Neuronal stem cell (in vitro differentiated cells): ENCODE data around the gene APRT.

ENCODE experiments used
- DNase-seq: peaks from one replicate; pipeline ENCODE4 v3.0.0-alpha.2; 2013; ENCODE audit warnings: low spot score
- H2AFZ ChIP-seq: one replicate; pipeline ENCODE4 v1.6.1; 2013; ENCODE audit warnings: mild to moderate bottlenecking, low read length, inconsistent platforms
- H2AK5ac ChIP-seq: 2 replicates; pipeline ENCODE4 v1.6.1; 2013; ENCODE audit warnings: low read depth, mild to moderate bottlenecking, inconsistent platforms, low read length, moderate library complexity, mixed read lengths
- H2BK120ac ChIP-seq: 2 replicates; pipeline ENCODE4 v1.6.1; 2013; ENCODE audit warnings: low read depth, mild to moderate bottlenecking, inconsistent platforms, low read length, moderate library complexity, mixed read lengths
- H2BK12ac ChIP-seq: one replicate; pipeline ENCODE4 v1.6.1; 2013; ENCODE audit warnings: low read length, inconsistent platforms
- H2BK15ac ChIP-seq: 2 replicates; pipeline ENCODE4 v1.6.1; 2013; ENCODE audit warnings: mild to moderate bottlenecking, low read length, inconsistent platforms, mixed read lengths
- H2BK5ac ChIP-seq: one replicate; pipeline ENCODE4 v1.6.1; 2013; ENCODE audit warnings: inconsistent platforms, mild to moderate bottlenecking, low read length, moderate library complexity
- H3K14ac ChIP-seq: one replicate; pipeline ENCODE4 v1.6.1; 2013; ENCODE audit warnings: low read length, inconsistent platforms
- H3K18ac ChIP-seq: 2 replicates; pipeline ENCODE4 v1.6.1; 2013; ENCODE audit warnings: low read length, inconsistent platforms
- H3K23ac ChIP-seq: 2 replicates; pipeline ENCODE4 v1.6.1; 2013; ENCODE audit warnings: low read depth, mild to moderate bottlenecking, mixed read lengths, low read length, inconsistent platforms; ENCODE audit not compliant: poor library complexity
- H3K27ac ChIP-seq: replicated peaks from 3 replicates; pipeline ENCODE4 v1.5.1; 2013; ENCODE audit warnings: low read length, inconsistent platforms
- H3K27me3 ChIP-seq, 3 experiments: 2 replicates each; pipeline ENCODE4 v1.6.1; 2013; ENCODE audit warnings: low read length in 3 of 3, mild to moderate bottlenecking in 2 of 3, inconsistent platforms in 1 of 3, low read depth in 1 of 3, mixed read lengths in 1 of 3, moderate library complexity in 1 of 3; ENCODE audit not compliant: control insufficient read depth in 3 of 3, insufficient read depth in 3 of 3
- H3K36me3 ChIP-seq, 2 donors: replicated peaks in 1 of 2; 2 replicates each; pipeline ENCODE4 v1.6.1; 2013; ENCODE audit warnings: low read length in 2 of 2; ENCODE audit not compliant: control insufficient read depth in 2 of 2, insufficient read depth in 2 of 2
- H3K4ac ChIP-seq: 2 replicates; pipeline ENCODE4 v1.6.1; 2013; ENCODE audit warnings: inconsistent platforms, mild to moderate bottlenecking, low read length, moderate library complexity
- H3K4me1 ChIP-seq, 2 donors: 1 replicate in 1 of 2; 2 replicates in 1 of 2; pipeline ENCODE4 v1.6.1; 2013; ENCODE audit warnings: low read length in 2 of 2, low read depth in 1 of 2; ENCODE audit not compliant: control insufficient read depth in 2 of 2, insufficient read depth in 1 of 2
- H3K4me2 ChIP-seq: one replicate; pipeline ENCODE4 v1.6.1; 2013; ENCODE audit warnings: mild to moderate bottlenecking, low read length, inconsistent platforms; ENCODE audit not compliant: insufficient read depth, poor library complexity, severe bottlenecking
- H3K4me3 ChIP-seq, 2 donors: 2 replicates each; pipeline ENCODE4 v1.5.1; 2013; ENCODE audit warnings: low read length in 2 of 2, mild to moderate bottlenecking in 2 of 2, inconsistent platforms in 1 of 2, moderate library complexity in 1 of 2
- H3K79me1 ChIP-seq: one replicate; pipeline ENCODE4 v1.6.1; 2013; ENCODE audit warnings: low read depth, mild to moderate bottlenecking, inconsistent platforms, low read length, moderate library complexity
- H3K9ac ChIP-seq: one replicate; pipeline ENCODE4 v1.6.1; 2013; ENCODE audit warnings: mild to moderate bottlenecking, low read depth, low read length, inconsistent platforms; ENCODE audit not compliant: poor library complexity
- H3K9me3 ChIP-seq, 2 donors: replicated peaks in 1 of 2; 2 replicates each; pipeline versions ENCODE3 to v1.6.1; 2013; ENCODE audit warnings: low read length in 2 of 2, mild to moderate bottlenecking in 2 of 2, inconsistent platforms in 1 of 2, low read depth in 1 of 2, mixed read lengths in 1 of 2, moderate library complexity in 1 of 2; ENCODE audit not compliant: control insufficient read depth in 2 of 2, insufficient read depth in 1 of 2
- H4K8ac ChIP-seq: one replicate; pipeline ENCODE4 v1.6.1; 2013; ENCODE audit warnings: low read depth, mild to moderate bottlenecking, inconsistent platforms, low read length, moderate library complexity
- H4K91ac ChIP-seq: one replicate; pipeline ENCODE4 v1.6.1; 2013; ENCODE audit warnings: low read length, low read depth, mild to moderate bottlenecking, inconsistent platforms; ENCODE audit not compliant: poor library complexity
- WGBS, 2 donors: extraction: QIAGEN DNeasy Blood & Tissue Kit; methylation state at CpG; one replicate each; pipeline ENCODE4 v1.1.7; 2013; ENCODE audit warnings: missing lambda C conversion rate in 2 of 2, mixed read lengths in 1 of 2; ENCODE audit not compliant: insufficient read length in 2 of 2, insufficient replicate concordance in 1 of 2; ENCODE audit errors: extremely low coverage in 2 of 2; 5-methylcytosine and 5-hydroxymethylcytosine counted together

The APRT gene

DNA sequence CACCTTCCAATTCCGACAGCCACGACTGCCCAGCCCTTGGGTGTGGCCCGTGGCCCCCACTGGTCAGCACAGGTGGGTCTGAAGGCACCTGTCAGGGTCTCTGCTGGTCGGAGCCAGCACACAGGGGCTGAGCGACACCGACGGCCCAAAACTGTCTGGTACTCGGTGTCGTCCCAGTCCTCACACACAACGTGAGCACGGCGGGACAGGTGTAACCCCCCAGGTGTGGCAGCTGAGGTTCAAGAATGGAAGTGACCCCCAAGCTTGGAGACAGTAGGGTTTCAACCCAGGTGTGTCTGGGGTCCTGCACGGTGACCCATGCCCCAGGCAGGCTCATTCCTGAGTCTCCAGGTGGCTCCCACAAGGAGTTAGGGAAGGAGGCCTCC, 44.0 kb upstream of the APRT start:
- Histone ChIP-seq H3K18ac (peak overlapping the region; percentile 86), H3K14ac (peak overlapping the region; percentile 64), H3K27me3 (no peaks in the 10 kb centered on the region), H3K27ac (no peak overlapping the region), H2BK15ac (peak overlapping the region; percentile 45), H4K8ac (no peak overlapping the region), H2AFZ (no peak overlapping the region), H3K36me3 (peaks cover 15 to 19% of the 10 kb centered on the region in 2 donors), H3K4ac (peak overlapping the region; percentile 46), H2BK12ac (peak overlapping the region; percentile 49), H3K4me1 (peaks cover 11 to 26% of the 10 kb centered on the region in 2 donors), H4K91ac (no peak overlapping the region), H3K4me3 (peak overlapping the region; percentile 52 to 87), H3K4me2 (peak overlapping the region; percentile 92), H2BK5ac (no peak overlapping the region), H3K9me3 (no peaks in the 10 kb centered on the region), H3K79me1 (peaks cover 13% of the 10 kb centered on the region), H3K9ac (peak overlapping the region; percentile 89), H3K23ac (peak overlapping the region; percentile 75), H2AK5ac (peak overlapping the region; percentile 74), H2BK120ac (no peak overlapping the region)
- no peak for DNase-seq
- WGBS, 2 donors, result no CpG with 5 or more reads among the region's 13 CpGs

DNA sequence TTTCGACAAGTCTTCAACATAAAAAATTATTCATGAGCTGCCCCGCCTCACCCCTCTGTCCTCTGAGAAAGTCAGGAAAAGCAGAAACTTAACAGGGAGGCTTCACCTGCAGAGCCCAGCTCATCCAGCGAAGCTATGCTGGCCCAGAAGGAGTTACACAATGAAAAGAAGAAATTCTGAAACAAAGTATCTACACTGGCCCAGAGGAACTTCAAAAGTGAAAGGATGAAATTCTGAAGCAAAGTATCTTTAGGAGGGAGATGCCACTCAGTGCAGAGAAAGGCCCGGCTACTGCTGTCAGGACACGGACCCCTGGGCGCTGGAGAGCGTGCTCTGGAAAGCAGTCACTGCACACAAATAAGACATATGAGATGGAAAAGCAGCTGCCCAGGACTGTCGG, 43.4 kb upstream of the APRT start:
- no peak overlapping the region for H3K14ac ChIP-seq
- H2AFZ ChIP-seq, result no peak overlapping the region
- H3K23ac ChIP-seq, result no peak overlapping the region
- no peak overlapping the region for H3K4me2 ChIP-seq
- 100% methylated on average over 1 of the region's 8 CpGs for WGBS, 2 donors
- H2BK15ac ChIP-seq, result no peak overlapping the region
- peaks cover 12 to 14% of the 10 kb centered on the region in 2 donors for H3K36me3 ChIP-seq
- H3K4me1 ChIP-seq, result peaks cover 11 to 26% of the 10 kb centered on the region in 2 donors
- H3K4ac ChIP-seq, result no peak overlapping the region
- no peak overlapping the region for H2BK12ac ChIP-seq
- DNase-seq, result no peak
- H2BK120ac ChIP-seq, result no peak overlapping the region
- H3K9ac ChIP-seq, result no peak overlapping the region
- H3K27me3 ChIP-seq, result no peaks in the 10 kb centered on the region
- no peak overlapping the region for H4K8ac ChIP-seq
- no peak overlapping the region for H4K91ac ChIP-seq
- H3K18ac ChIP-seq, result no peak overlapping the region
- peaks cover 13% of the 10 kb centered on the region for H3K79me1 ChIP-seq
- H2BK5ac ChIP-seq, result no peak overlapping the region
- no peak overlapping the region for H3K27ac ChIP-seq
- H3K9me3 ChIP-seq, result no peaks in the 10 kb centered on the region
- no peak overlapping the region for H2AK5ac ChIP-seq
- H3K4me3 ChIP-seq, result no peak overlapping the region

DNA sequence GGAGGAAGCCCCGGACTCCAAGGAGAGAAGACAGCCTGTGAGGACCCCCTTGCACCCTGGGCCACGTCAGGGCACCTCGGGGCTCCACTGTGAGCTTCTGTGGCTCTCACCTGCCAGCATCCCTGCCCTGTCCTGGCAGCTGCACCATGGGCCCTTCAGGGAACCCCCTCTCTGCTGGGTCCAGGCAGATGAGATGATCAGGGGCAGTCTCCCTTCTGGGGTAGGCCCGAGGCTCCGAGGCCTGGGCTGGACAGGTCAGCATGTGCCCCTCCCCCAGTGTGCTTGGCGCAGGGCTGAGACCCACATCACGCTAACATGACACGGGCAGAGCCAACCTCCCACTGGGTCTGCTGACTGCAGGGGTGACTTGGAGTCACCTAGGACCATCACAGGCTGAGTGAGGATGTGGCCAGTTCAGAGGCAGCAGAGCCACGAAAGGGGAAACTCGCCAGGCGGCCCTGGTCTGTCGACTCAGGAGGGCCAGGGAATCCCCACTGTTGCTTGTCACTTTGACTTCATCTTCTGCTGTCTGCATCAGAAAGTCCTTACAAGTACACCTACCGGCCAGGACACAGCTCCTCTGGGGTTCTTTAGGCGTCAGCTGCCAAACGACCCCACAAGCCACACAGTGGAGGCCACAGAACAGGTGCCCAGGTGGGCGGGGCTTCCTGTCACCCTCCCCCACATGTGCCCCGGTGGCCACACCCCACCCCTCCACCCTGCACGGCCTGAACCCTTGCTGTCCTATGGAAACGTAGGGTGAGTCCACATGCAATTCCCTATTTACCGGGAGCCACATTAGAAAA, 42.8 kb upstream of the APRT start:
- no CpG with 5 or more reads among the region's 20 CpGs for WGBS, 2 donors
- no peak overlapping the region for H3K4me3 ChIP-seq

DNA sequence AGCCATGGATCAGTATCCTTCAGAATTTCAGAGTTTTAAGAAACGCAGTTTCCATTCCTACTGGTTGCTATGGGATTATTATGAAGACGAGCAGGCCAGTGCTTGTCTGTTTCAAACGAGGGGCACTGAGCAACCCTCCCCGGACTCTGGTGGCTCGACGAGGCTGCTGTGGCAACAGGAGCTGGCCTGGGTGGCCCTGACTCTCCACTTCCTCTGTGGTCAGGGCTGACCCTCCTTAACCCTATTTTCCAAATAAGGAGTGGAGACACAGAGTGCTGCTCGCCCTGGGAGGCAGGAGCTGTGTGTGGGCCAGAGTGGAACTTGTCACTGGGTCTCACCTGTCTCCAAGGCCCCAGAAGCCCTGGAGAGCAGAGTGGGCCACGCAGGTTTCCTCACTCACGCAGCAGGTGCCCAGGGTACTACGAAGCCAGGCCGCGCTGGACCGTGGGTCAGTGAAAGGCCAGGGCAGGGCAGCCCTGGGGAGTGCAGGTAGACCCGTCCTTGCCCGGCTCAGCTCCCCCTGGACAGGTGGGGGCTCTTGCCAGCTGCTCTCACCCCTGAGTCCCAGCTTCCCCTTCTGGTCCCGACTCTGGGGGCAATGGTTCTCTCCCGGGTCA, 41.7 kb upstream of the APRT start:
- no peak for DNase-seq
- Histone ChIP-seq H2BK120ac (no peak overlapping the region), H3K27ac (no peak overlapping the region), H3K4me2 (no peak overlapping the region), H3K4me1 (peaks cover 11 to 26% of the 10 kb centered on the region in 2 donors), H3K4me3 (no peak overlapping the region), H3K4ac (no peak overlapping the region), H2AFZ (no peak overlapping the region), H3K79me1 (peaks cover 16% of the 10 kb centered on the region), H3K9me3 (no peaks in the 10 kb centered on the region), H4K8ac (no peak overlapping the region), H2BK15ac (no peak overlapping the region), H2BK5ac (no peak overlapping the region), H3K23ac (no peak overlapping the region), H3K14ac (no peak overlapping the region), H3K27me3 (no peaks in the 10 kb centered on the region), H3K18ac (no peak overlapping the region), H3K36me3 (peaks cover 0 to 5% of the 10 kb centered on the region in 2 donors), H4K91ac (no peak overlapping the region), H2AK5ac (no peak overlapping the region), H2BK12ac (no peak overlapping the region), H3K9ac (no peak overlapping the region)
- WGBS, 2 donors, result no CpG with 5 or more reads among the region's 17 CpGs

More for the DNA sequence above, 42.8 kb upstream of the APRT start:
- no peak overlapping the region for H2BK12ac ChIP-seq
- no peak overlapping the region for H4K8ac ChIP-seq
- H3K4me2 ChIP-seq, result no peak overlapping the region
- no peak overlapping the region for H2BK5ac ChIP-seq
- H3K9me3 ChIP-seq, result no peaks in the 10 kb centered on the region
- H4K91ac ChIP-seq, result no peak overlapping the region
- H3K36me3 ChIP-seq, result peaks cover 6 to 7% of the 10 kb centered on the region in 2 donors
- no peaks in the 10 kb centered on the region for H3K27me3 ChIP-seq
- peak overlapping the region; percentile 27 for H3K23ac ChIP-seq
- H3K9ac ChIP-seq, result peak overlapping the region; percentile 34
- peaks cover 16% of the 10 kb centered on the region for H3K79me1 ChIP-seq
- H3K14ac ChIP-seq, result no peak overlapping the region
- no peak overlapping the region for H2BK15ac ChIP-seq
- no peak overlapping the region for H2AK5ac ChIP-seq
- no peak overlapping the region for H3K4ac ChIP-seq
- no peak for DNase-seq
- no peak overlapping the region for H2BK120ac ChIP-seq
- no peak overlapping the region for H3K27ac ChIP-seq
- H3K4me1 ChIP-seq, result peaks cover 11 to 26% of the 10 kb centered on the region in 2 donors
- H3K18ac ChIP-seq, result no peak overlapping the region
- H2AFZ ChIP-seq, result no peak overlapping the region
